ENCODE data around the gene EIF1AD. TPM values are rescaled to one million over a fixed set of nuclear protein-coding genes. Genes with fewer than 3 reads are reported as not detected.

The EIF1AD gene
- total RNA-seq, 2 donors from 2014 or later, result 33.6 to 37.3 TPM

GRCh38 chr11:66004186-66004585, 2.2 kb upstream of the EIF1AD start:
- 88% methylated on average over 4 of the region's 4 CpGs for WGBS
- DNase-seq (ENCODE audit: low spot score), result no peak
- intact Hi-C loops (cut with DNase I), result no loop called here
- Histone ChIP-seq H3K9me3 (no peaks in the 10 kb centered on the region), H3K4me1 (replicated peaks) (peaks cover 9% of the 10 kb centered on the region), H3K27me3 (replicated peaks; ENCODE audit: insufficient read depth) (no peaks in the 10 kb centered on the region), H3K4me3 (no peak overlapping the region), H3K27ac (no peak overlapping the region), H3K36me3 (peaks cover 5 to 6% of the 10 kb centered on the region in 2 donors)
- TF ChIP-seq POLR2AphosphoS5 (IDR thresholded peaks at IDR 0.05) (no peak), POLR2A (IDR thresholded peaks at IDR 0.05) (no peak)
- TF ChIP-seq, protein P1, sequence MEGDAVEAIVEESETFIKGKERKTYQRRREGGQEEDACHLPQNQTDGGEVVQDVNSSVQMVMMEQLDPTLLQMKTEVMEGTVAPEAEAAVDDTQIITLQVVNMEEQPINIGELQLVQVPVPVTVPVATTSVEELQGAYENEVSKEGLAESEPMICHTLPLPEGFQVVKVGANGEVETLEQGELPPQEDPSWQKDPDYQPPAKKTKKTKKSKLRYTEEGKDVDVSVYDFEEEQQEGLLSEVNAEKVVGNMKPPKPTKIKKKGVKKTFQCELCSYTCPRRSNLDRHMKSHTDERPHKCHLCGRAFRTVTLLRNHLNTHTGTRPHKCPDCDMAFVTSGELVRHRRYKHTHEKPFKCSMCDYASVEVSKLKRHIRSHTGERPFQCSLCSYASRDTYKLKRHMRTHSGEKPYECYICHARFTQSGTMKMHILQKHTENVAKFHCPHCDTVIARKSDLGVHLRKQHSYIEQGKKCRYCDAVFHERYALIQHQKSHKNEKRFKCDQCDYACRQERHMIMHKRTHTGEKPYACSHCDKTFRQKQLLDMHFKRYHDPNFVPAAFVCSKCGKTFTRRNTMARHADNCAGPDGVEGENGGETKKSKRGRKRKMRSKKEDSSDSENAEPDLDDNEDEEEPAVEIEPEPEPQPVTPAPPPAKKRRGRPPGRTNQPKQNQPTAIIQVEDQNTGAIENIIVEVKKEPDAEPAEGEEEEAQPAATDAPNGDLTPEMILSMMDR (IDR thresholded peaks at IDR 0.05), result no peak

DNA sequence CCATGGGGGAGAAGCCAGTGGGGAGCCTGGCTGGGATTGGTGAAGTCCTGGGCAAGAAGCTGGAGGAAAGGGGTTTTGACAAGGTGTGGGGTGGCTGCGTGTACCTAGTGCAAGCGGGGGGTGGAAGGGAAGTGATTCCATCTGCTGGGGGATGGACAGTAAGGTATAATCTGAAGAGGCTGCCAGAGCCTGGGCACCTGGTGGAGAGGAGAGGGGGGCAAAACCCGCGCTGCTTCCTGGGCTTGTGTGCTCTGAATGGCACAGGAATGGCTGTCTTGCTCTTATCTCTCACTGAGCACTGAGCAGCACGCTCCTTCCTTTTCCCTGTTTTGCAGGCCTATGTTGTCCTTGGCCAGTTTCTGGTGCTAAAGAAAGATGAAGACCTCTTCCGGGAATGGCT, 1.3 kb upstream of the EIF1AD start:
- TF ChIP-seq POLR2A (IDR thresholded peaks at IDR 0.05) (no peak), POLR2AphosphoS5 (IDR thresholded peaks at IDR 0.05) (no peak)
- TF ChIP-seq, protein P1 (IDR thresholded peaks at IDR 0.05), result no peak
- Histone ChIP-seq H3K9me3 (no peaks in the 10 kb centered on the region), H3K27me3 (replicated peaks; ENCODE audit: insufficient read depth) (no peaks in the 10 kb centered on the region), H3K4me1 (replicated peaks) (peaks cover 9% of the 10 kb centered on the region), H3K36me3 (peaks cover 6 to 8% of the 10 kb centered on the region in 2 donors), H3K27ac (peak overlapping the region; percentile 96 to 97), H3K4me3 (peak overlapping the region; percentile 72 to 86)
- intact Hi-C loops (cut with DNase I), result loop anchor here (2.0 kb wide), 3 partner anchors 42 to 142 kb away; partner anchors contain the start of genes GAL3ST3, MUS81 and SART1
- DNase-seq (ENCODE audit: low spot score), result no peak
- 66% methylated on average over 6 of the region's 6 CpGs for WGBS

- intact Hi-C loops (cut with DNase I), result loop anchor here (2.0 kb wide), 3 partner anchors 42 to 142 kb away; partner anchors contain the start of genes GAL3ST3, MUS81 and SART1
- H3K4me3 ChIP-seq, result peak overlapping the region; percentile 72 to 86
- H3K4me1 ChIP-seq (replicated peaks), result peaks cover 9% of the 10 kb centered on the region
- TF ChIP-seq, protein P1 (IDR thresholded peaks at IDR 0.05), result peak in 2 of 4 experiments; percentile 27
- TF ChIP-seq POLR2A (IDR thresholded peaks at IDR 0.05), result no peak
- peak; percentile 69 for DNase-seq (ENCODE audit: low spot score)
- under 1% methylated on average over 32 of the region's 40 CpGs for WGBS
- peak overlapping the region; percentile 96 to 97 for H3K27ac ChIP-seq
- no peaks in the 10 kb centered on the region for H3K27me3 ChIP-seq (replicated peaks; ENCODE audit: insufficient read depth)
- peaks cover 6 to 13% of the 10 kb centered on the region in 2 donors for H3K36me3 ChIP-seq
- no peaks in the 10 kb centered on the region for H3K9me3 ChIP-seq
Observed at GRCh38 chr11:66002648-66003225, 780 bp upstream of the EIF1AD start.

GRCh38 chr11:65997286-65997685, 4.7 kb downstream of the EIF1AD start:
- intact Hi-C loops (cut with DNase I), result no loop called here

More at GRCh38 chr11:65997286-65997685, 4.7 kb downstream of the EIF1AD start:
- peaks cover 2% of the 10 kb centered on the region for H3K4me1 ChIP-seq (replicated peaks)
- H3K27me3 ChIP-seq (replicated peaks; ENCODE audit: insufficient read depth), result no peaks in the 10 kb centered on the region
- DNase-seq (ENCODE audit: low spot score), result no peak
- H3K9me3 ChIP-seq, result no peaks in the 10 kb centered on the region
- TF ChIP-seq POLR2AphosphoS5 (IDR thresholded peaks at IDR 0.05), result no peak
- TF ChIP-seq, protein P1 (IDR thresholded peaks at IDR 0.05), result no peak
- no peak for TF ChIP-seq POLR2A (IDR thresholded peaks at IDR 0.05)
- WGBS, result 80% methylated on average over 2 of the region's 2 CpGs
- H3K27ac ChIP-seq, result no peak overlapping the region
- peaks cover 6 to 19% of the 10 kb centered on the region in 2 donors for H3K36me3 ChIP-seq
- no peak overlapping the region for H3K4me3 ChIP-seq
